ENCODE results near the gene RBFOX2.

DNA sequence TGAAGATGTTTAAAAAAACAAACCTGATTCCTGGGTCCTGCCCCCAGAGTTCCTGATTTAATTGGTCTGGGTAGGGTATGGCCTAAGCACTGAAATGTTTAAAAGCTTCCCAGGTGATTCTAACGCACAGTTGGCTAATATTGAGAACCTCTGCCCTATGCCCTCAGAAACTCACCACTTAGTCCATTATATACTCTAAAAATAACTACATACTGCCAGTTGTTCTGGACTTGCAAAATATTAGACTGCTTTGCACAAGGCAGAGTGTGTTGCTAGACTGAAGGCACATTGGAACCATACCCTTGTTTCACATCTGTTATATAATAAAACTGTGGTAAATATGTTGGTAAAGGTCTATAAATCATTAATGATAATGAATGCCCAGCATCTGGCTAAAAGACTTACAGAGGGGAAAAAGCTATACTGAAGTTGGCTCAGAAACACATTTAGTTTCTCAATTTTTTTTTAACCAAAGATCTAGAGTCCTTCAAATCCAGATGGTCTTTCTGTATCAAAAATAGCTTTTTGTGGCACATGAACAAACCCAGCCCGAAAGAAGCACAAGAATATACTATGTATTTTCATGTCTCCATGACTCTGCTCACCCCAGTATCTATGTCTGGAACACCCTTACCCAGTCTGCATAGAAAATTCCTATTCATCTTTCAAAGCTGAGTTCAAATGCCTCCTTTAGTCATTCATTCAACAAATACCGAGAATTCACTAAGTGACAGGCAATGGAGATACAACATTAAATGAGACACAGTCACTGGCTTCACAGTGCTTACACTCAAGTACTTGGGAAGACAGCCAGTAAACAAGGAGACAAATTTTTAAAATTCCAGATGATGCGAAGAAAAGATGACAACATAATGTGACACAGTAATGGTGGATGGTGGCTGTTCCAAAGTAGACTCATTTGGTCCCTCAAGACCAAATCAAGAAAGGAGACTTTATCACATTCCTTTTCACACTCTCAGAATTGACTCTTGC lies 44.1 kb downstream of the RBFOX2 start:
- TF ChIP-seq, protein P1, sequence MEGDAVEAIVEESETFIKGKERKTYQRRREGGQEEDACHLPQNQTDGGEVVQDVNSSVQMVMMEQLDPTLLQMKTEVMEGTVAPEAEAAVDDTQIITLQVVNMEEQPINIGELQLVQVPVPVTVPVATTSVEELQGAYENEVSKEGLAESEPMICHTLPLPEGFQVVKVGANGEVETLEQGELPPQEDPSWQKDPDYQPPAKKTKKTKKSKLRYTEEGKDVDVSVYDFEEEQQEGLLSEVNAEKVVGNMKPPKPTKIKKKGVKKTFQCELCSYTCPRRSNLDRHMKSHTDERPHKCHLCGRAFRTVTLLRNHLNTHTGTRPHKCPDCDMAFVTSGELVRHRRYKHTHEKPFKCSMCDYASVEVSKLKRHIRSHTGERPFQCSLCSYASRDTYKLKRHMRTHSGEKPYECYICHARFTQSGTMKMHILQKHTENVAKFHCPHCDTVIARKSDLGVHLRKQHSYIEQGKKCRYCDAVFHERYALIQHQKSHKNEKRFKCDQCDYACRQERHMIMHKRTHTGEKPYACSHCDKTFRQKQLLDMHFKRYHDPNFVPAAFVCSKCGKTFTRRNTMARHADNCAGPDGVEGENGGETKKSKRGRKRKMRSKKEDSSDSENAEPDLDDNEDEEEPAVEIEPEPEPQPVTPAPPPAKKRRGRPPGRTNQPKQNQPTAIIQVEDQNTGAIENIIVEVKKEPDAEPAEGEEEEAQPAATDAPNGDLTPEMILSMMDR (IDR thresholded peaks at IDR 0.05; ENCODE audit: low read length) = no peak
- no peak for TF ChIP-seq EZH2 (IDR thresholded peaks at IDR 0.05; ENCODE audit: borderline replicate concordance, low read length)

Data from OCI-LY1 (cell line).